ENCODE data around the gene MEIS2.

DNA sequence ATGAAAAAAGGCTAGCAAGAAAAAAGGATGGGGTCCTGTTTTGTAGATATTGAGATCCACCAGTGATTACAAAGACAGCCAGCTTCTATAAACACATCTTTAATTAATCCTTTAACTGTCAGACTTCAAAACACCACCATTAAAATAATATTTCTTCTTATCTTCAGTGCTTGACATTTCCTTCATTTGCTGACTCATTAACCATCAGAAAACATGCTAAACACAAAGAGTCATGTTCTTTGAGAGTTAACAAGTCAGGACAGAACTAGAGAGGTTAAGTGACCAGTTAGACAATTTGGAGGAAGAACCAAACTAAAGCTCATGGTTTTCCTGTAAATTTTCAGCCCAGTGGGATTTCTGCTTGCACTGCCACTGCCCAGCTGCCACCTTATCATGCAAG lies 111.4 kb downstream of the MEIS2 start:
- TF ChIP-seq, protein P1, sequence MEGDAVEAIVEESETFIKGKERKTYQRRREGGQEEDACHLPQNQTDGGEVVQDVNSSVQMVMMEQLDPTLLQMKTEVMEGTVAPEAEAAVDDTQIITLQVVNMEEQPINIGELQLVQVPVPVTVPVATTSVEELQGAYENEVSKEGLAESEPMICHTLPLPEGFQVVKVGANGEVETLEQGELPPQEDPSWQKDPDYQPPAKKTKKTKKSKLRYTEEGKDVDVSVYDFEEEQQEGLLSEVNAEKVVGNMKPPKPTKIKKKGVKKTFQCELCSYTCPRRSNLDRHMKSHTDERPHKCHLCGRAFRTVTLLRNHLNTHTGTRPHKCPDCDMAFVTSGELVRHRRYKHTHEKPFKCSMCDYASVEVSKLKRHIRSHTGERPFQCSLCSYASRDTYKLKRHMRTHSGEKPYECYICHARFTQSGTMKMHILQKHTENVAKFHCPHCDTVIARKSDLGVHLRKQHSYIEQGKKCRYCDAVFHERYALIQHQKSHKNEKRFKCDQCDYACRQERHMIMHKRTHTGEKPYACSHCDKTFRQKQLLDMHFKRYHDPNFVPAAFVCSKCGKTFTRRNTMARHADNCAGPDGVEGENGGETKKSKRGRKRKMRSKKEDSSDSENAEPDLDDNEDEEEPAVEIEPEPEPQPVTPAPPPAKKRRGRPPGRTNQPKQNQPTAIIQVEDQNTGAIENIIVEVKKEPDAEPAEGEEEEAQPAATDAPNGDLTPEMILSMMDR (conservative IDR thresholded peaks at IDR 0.05; ENCODE audit: low read depth, low read length), result no peak
- no peak for TF ChIP-seq EZH2 (IDR thresholded peaks at IDR 0.05; ENCODE audit: borderline replicate concordance, low read depth, low read length, poor library complexity, severe bottlenecking)

Data from A673 (cell line).